Spleen (tissue), 7 donors: ENCODE measurements around the gene GLIS1.

ENCODE experiments used
- POLR2A ChIP-seq, 3 donors: fragments of 450-650 bp; IDR thresholded peaks; one replicate each; pipeline ENCODE4 v1.5.1; 2017; ENCODE audit warnings: antibody characterized with exemption in 3 of 3, mild to moderate bottlenecking in 1 of 3
- TF ChIP-seq, protein P1 (sequence below), 11 experiments: fragments of 200-600 bp in 7 of 11; fragments of 450-650 bp in 4 of 11; sonication (generic) in 4 of 11; IDR thresholded peaks in 8 of 11; conservative IDR thresholded peaks in 3 of 11; 1 replicate in 7 of 11; 2 replicates in 4 of 11; pipeline versions ENCODE4 v1.4.0 to v1.8.0; 2016 to 2021; ENCODE audit warnings: antibody characterized with exemption in 11 of 11, inconsistent platforms in 4 of 11, mild to moderate bottlenecking in 1 of 11
- donor health status: DM: no; HTN: no; CAD: no; lungs with moderate emphysema.
- donor health status: DM: no; HTN: no; CAD: no.
- donor health status: DM: no; HTN: no; CAD: no.

DNA sequence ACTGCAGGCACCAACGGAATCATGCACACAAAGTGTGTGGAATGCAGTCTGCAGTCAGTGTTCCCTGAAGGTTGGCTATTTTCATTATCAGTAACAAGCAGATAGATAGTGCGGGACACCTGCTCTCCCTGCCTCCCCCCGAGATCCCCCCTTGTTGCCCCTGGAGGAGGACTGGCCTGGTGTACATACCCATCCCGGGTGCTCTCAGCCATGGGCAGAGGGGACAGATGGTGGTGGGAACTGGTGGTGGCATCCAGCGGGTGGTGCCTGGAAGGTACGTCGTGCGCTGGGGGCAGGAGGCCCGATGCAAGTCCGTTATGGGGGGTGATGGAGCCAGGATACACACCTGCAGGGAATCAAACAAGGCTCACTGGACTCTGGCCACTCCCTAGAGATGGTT is 224.5 kb downstream of the GLIS1 start:
- no peak for TF ChIP-seq POLR2A (IDR thresholded peaks at IDR 0.05)
- TF ChIP-seq, protein P1, sequence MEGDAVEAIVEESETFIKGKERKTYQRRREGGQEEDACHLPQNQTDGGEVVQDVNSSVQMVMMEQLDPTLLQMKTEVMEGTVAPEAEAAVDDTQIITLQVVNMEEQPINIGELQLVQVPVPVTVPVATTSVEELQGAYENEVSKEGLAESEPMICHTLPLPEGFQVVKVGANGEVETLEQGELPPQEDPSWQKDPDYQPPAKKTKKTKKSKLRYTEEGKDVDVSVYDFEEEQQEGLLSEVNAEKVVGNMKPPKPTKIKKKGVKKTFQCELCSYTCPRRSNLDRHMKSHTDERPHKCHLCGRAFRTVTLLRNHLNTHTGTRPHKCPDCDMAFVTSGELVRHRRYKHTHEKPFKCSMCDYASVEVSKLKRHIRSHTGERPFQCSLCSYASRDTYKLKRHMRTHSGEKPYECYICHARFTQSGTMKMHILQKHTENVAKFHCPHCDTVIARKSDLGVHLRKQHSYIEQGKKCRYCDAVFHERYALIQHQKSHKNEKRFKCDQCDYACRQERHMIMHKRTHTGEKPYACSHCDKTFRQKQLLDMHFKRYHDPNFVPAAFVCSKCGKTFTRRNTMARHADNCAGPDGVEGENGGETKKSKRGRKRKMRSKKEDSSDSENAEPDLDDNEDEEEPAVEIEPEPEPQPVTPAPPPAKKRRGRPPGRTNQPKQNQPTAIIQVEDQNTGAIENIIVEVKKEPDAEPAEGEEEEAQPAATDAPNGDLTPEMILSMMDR (IDR thresholded peaks at IDR 0.05 in 8 of 11, conservative IDR thresholded peaks at IDR 0.05 in 3 of 11), result no peak
